SJCRH30 (cell line): ENCODE measurements around the gene ENPP6. TPM values are rescaled to one million over a fixed set of nuclear protein-coding genes. Genes with fewer than 3 reads are reported as not detected.
A peak's percentile ranks its signal among the peaks of the same experiment; 100 is the strongest.
"Not testable (repeated sequence)": the region's sequence is repeated elsewhere in the genome, so short reads cannot be mapped to it uniquely, and the experiment has no call there.

ENCODE experiments used
- DNase-seq, 2 experiments: peaks; one replicate each; pipeline ENCODE4 v3.0.0-alpha.2; 2015 to 2020
- H3K27ac ChIP-seq: fragments of 250-450 bp; sonication (Bioruptor Pico); 2 replicates; pipeline ENCODE4 v1.5.1; 2020; ENCODE audit warnings: mild to moderate bottlenecking, moderate library complexity
- H3K27me3 ChIP-seq: fragments of 250-450 bp; sonication (Bioruptor Pico); 2 replicates; pipeline ENCODE4 v1.5.1; 2020; ENCODE audit warnings: mild to moderate bottlenecking, moderate library complexity
- H3K36me3 ChIP-seq: fragments of 250-450 bp; sonication (Bioruptor Pico); 2 replicates; pipeline ENCODE4 v1.5.1; 2020; ENCODE audit warnings: mild to moderate bottlenecking, moderate library complexity
- H3K4me1 ChIP-seq: fragments of 250-450 bp; sonication (Bioruptor Pico); 2 replicates; pipeline ENCODE4 v1.5.1; 2020; ENCODE audit warnings: mild to moderate bottlenecking, moderate library complexity
- H3K4me3 ChIP-seq: fragments of 250-450 bp; sonication (Bioruptor Pico); 2 replicates; pipeline ENCODE4 v1.5.1; 2020; ENCODE audit warnings: mild to moderate bottlenecking, moderate library complexity
- H3K9me3 ChIP-seq: fragments of 250-450 bp; sonication (Bioruptor Pico); replicated peaks from 2 replicates; pipeline ENCODE4 v1.5.1; 2020; ENCODE audit warnings: mild to moderate bottlenecking, moderate library complexity
- total RNA-seq: library from RNA; depleted of rRNA; stranded (reverse); fragments of >200 nt; shearing (Covaris generic); gene quantifications from 2 replicates; pipeline ENCODE4 v1.2.3, GENCODE V29; 2014

Gene ENPP6
- total RNA-seq, 1 experiment from 2014 or later, result not detected

DNA sequence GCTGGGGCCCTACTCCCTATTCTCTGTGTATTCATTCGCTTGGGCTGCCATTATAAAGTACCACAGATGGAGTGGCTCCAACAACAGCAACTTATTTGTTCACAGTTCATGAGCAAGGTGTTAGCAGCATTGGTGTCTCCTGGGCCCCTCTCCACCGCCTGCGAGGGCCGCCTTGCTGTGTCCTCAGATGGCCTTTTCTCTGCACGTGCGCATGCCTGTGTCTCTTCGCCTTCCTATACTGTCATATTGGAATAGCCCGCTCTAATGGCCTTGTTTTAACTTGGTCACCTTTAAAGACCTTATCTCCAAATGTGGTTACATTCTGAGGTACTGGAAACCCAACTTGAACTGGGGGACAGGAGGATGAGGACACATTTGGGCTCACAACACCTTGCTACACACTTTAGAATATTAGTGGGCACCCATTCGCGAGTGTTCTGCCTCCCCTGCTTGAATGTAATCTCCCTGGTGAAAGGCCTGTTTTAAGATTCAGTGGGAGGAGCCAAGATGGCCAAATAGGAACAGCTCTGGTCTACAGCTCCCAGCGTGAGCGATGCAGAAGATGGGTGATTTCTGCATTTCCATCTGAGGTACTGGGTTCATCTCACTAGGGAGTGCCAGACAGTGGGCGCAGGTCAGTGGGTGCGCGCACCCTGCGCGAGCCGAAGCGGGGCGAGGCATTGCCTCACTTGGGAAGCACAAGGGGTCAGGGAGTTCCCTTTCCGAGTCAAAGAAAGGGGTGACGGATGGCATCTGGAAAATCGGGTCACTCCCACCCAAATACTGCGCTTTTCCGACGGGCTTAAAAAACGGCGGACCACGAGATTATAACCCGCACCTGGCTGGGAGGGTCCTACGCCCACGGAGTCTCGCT lies 9.7 kb downstream of the ENPP6 start:
- not testable (repeated sequence) for H3K27ac ChIP-seq, DNase-seq, H3K9me3 ChIP-seq, H3K27me3 ChIP-seq, H3K4me3 ChIP-seq, H3K36me3 ChIP-seq, H3K4me1 ChIP-seq

- H3K36me3 ChIP-seq, result no peaks in the 10 kb centered on the region
- H3K27me3 ChIP-seq, result no peaks in the 10 kb centered on the region
- peaks cover 6% of the 10 kb centered on the region for H3K4me1 ChIP-seq
- H3K9me3 ChIP-seq, result no peaks in the 10 kb centered on the region
- DNase-seq, result no peak
- no peak overlapping the region for H3K4me3 ChIP-seq
- no peak overlapping the region for H3K27ac ChIP-seq
Measured at GRCh38 chr4:184205243-184205642, 12.4 kb downstream of the ENPP6 start.

GRCh38 chr4:184203300-184203699 lies 14.4 kb downstream of the ENPP6 start:
- H3K4me1 ChIP-seq, result peaks cover 6% of the 10 kb centered on the region
- H3K27me3 ChIP-seq, result no peaks in the 10 kb centered on the region
- H3K4me3 ChIP-seq, result no peak overlapping the region
- no peaks in the 10 kb centered on the region for H3K36me3 ChIP-seq
- no peak overlapping the region for H3K27ac ChIP-seq
- no peak for DNase-seq
- H3K9me3 ChIP-seq, result no peaks in the 10 kb centered on the region

- H3K9me3 ChIP-seq, result no peaks in the 10 kb centered on the region
- peaks cover 16% of the 10 kb centered on the region for H3K4me1 ChIP-seq
- no peaks in the 10 kb centered on the region for H3K36me3 ChIP-seq
- no peak overlapping the region for H3K4me3 ChIP-seq
- peak; percentile 31 to 46 for DNase-seq
- no peaks in the 10 kb centered on the region for H3K27me3 ChIP-seq
- no peak overlapping the region for H3K27ac ChIP-seq
Measured at GRCh38 chr4:184201179-184201578, 16.5 kb downstream of the ENPP6 start.

DNA sequence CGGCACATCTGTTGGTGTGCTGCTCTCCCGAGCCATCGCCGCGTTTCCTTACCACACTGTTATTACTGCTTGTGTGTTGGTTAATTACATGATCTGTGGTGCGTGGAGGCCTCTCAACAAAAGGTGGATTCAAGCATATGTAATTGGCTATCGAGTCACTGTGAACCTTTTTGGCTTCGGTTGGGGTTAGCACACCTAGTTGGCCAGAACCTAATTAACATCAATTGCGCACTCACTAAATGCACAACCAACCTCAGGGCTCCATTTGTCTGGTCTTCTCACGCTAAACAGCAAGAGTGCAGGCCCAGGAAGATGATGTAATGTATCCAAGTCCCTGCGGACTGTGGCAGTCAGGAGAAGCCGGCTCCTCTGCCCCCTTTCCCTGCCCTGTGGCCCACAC lies 17.4 kb downstream of the ENPP6 start:
- no peaks in the 10 kb centered on the region for H3K9me3 ChIP-seq
- no peak overlapping the region for H3K4me3 ChIP-seq
- H3K27ac ChIP-seq, result no peak overlapping the region
- DNase-seq, result no peak
- no peaks in the 10 kb centered on the region for H3K36me3 ChIP-seq
- peaks cover 17% of the 10 kb centered on the region for H3K4me1 ChIP-seq
- H3K27me3 ChIP-seq, result no peaks in the 10 kb centered on the region

DNA sequence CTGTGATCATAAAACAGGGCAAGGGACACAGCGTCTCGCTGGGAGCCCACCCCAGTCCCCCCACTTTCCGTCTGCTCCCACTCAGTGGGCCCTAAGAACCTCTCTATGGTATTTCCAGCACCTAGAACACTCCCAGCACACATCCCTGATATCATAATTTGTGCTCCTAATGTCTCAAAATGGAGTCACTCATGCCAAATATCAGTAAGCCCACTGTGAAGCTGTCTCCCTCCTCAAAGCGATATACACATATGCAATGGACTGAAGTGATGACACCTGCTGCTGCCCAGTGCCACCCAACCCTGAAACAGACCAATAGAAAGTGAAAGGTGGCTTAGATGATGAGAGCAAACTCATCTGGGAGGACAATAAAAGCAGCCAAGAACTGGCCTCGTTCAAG lies 17.9 kb downstream of the ENPP6 start:
- H3K9me3 ChIP-seq, result no peaks in the 10 kb centered on the region
- no peaks in the 10 kb centered on the region for H3K36me3 ChIP-seq
- H3K4me3 ChIP-seq, result no peak overlapping the region
- DNase-seq, result no peak
- H3K27me3 ChIP-seq, result no peaks in the 10 kb centered on the region
- H3K4me1 ChIP-seq, result peaks cover 17% of the 10 kb centered on the region
- no peak overlapping the region for H3K27ac ChIP-seq

DNA sequence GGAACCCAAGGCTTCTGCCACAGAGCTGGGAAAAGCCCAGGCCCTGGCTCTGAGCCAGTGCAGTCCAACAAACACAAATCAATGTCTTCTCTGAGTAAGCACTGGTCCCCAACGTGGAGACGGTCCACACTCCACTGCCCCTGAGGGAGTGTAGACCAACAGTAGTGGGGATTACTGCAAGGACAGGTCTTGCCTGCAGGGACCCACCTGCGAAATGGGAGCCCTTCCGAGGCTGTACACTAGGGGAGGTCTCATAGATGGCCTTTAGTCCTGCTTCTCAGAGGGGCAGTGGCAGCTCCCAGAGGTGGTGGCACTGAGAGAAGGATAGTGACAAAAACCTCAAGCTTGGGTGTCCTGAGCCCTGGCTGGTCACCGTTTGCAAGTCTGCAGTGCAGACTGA lies 19.5 kb downstream of the ENPP6 start:
- H3K4me1 ChIP-seq, result peaks cover 17% of the 10 kb centered on the region
- H3K27me3 ChIP-seq, result no peaks in the 10 kb centered on the region
- no peak overlapping the region for H3K27ac ChIP-seq
- no peaks in the 10 kb centered on the region for H3K36me3 ChIP-seq
- no peaks in the 10 kb centered on the region for H3K9me3 ChIP-seq
- H3K4me3 ChIP-seq, result no peak overlapping the region
- DNase-seq, result no peak

- no peak for DNase-seq
- H3K4me1 ChIP-seq, result peaks cover 17% of the 10 kb centered on the region
- no peak overlapping the region for H3K27ac ChIP-seq
- no peak overlapping the region for H3K4me3 ChIP-seq
- no peaks in the 10 kb centered on the region for H3K9me3 ChIP-seq
- H3K36me3 ChIP-seq, result no peaks in the 10 kb centered on the region
- H3K27me3 ChIP-seq, result no peaks in the 10 kb centered on the region
Measured at GRCh38 chr4:184197536-184198082, 20.1 kb downstream of the ENPP6 start.

GRCh38 chr4:184196730-184197385 lies 20.8 kb downstream of the ENPP6 start:
- H3K4me1 ChIP-seq, result peaks cover 17% of the 10 kb centered on the region
- H3K9me3 ChIP-seq, result no peaks in the 10 kb centered on the region
- no peak overlapping the region for H3K27ac ChIP-seq
- no peaks in the 10 kb centered on the region for H3K27me3 ChIP-seq
- no peak overlapping the region for H3K4me3 ChIP-seq
- DNase-seq, result peak in 1 of 2 experiments; percentile 6
- H3K36me3 ChIP-seq, result no peaks in the 10 kb centered on the region

GRCh38 chr4:184193556-184194525 lies 23.8 kb downstream of the ENPP6 start:
- Histone ChIP-seq H3K27ac (no peak overlapping the region), H3K4me3 (no peak overlapping the region), H3K36me3 (no peaks in the 10 kb centered on the region), H3K27me3 (no peaks in the 10 kb centered on the region), H3K9me3 (no peaks in the 10 kb centered on the region), H3K4me1 (peaks cover 11% of the 10 kb centered on the region; the same call in 1 of the 2 replicates)
- DNase-seq, result no peak

- no peaks in the 10 kb centered on the region for H3K9me3 ChIP-seq
- peaks cover 11% of the 10 kb centered on the region; the same call in 1 of the 2 replicates for H3K4me1 ChIP-seq
- H3K4me3 ChIP-seq, result no peak overlapping the region
- H3K27ac ChIP-seq, result no peak overlapping the region
- no peaks in the 10 kb centered on the region for H3K27me3 ChIP-seq
- no peak for DNase-seq
- no peaks in the 10 kb centered on the region for H3K36me3 ChIP-seq
Measured at GRCh38 chr4:184192933-184193332, 24.7 kb downstream of the ENPP6 start.

GRCh38 chr4:184191267-184191666 lies 26.4 kb downstream of the ENPP6 start:
- no peaks in the 10 kb centered on the region for H3K27me3 ChIP-seq
- H3K4me1 ChIP-seq, result peaks cover 1% of the 10 kb centered on the region; the same call in 1 of the 2 replicates
- no peak overlapping the region for H3K27ac ChIP-seq
- DNase-seq, result no peak
- no peaks in the 10 kb centered on the region for H3K9me3 ChIP-seq
- no peak overlapping the region for H3K4me3 ChIP-seq
- no peaks in the 10 kb centered on the region for H3K36me3 ChIP-seq

- no peak overlapping the region for H3K4me3 ChIP-seq
- no peaks in the 10 kb centered on the region for H3K36me3 ChIP-seq
- no peaks in the 10 kb centered on the region for H3K9me3 ChIP-seq
- H3K27me3 ChIP-seq, result no peaks in the 10 kb centered on the region
- DNase-seq, result no peak
- no peak overlapping the region for H3K27ac ChIP-seq
- H3K4me1 ChIP-seq, result no peaks in the 10 kb centered on the region
Measured at GRCh38 chr4:184190711-184191110, 27.0 kb downstream of the ENPP6 start.

GRCh38 chr4:184189966-184190365 lies 27.7 kb downstream of the ENPP6 start:
- Histone ChIP-seq H3K27ac (no peak overlapping the region), H3K4me1 (no peaks in the 10 kb centered on the region), H3K27me3 (no peaks in the 10 kb centered on the region), H3K4me3 (no peak overlapping the region), H3K9me3 (no peaks in the 10 kb centered on the region), H3K36me3 (no peaks in the 10 kb centered on the region)
- no peak for DNase-seq
